Muscle of leg (tissue), 11 donors: ENCODE measurements around the gene NDUFA13. TPM values are rescaled to one million over a fixed set of nuclear protein-coding genes. Genes with fewer than 3 reads are reported as not detected.

ENCODE experiments used
- DNase-seq: peaks from one replicate; pipeline ENCODE4 v3.0.0; 2013
- H3K27ac ChIP-seq: one replicate; pipeline ENCODE4 v1.5.1; 2013; ENCODE audit warnings: mild to moderate bottlenecking, low read length, control low read depth
- H3K27me3 ChIP-seq: one replicate; pipeline ENCODE4 v1.6.1; 2013; ENCODE audit warnings: low read length; ENCODE audit not compliant: control insufficient read depth, insufficient read depth
- H3K36me3 ChIP-seq: one replicate; pipeline ENCODE4 v1.6.1; 2013; ENCODE audit warnings: low read length; ENCODE audit not compliant: control insufficient read depth, insufficient read depth
- H3K4me1 ChIP-seq: one replicate; pipeline ENCODE4 v1.6.1; 2013; ENCODE audit warnings: low read length; ENCODE audit not compliant: control insufficient read depth, insufficient read depth
- H3K4me3 ChIP-seq: one replicate; pipeline ENCODE4 v1.5.1; 2013; ENCODE audit warnings: low read length, control low read depth
- H3K9me3 ChIP-seq: replicated peaks from 2 replicates; pipeline ENCODE4 v1.6.1; 2013; ENCODE audit warnings: low read depth, low read length; ENCODE audit not compliant: control insufficient read depth
- WGBS: methylation state at CpG from one replicate; pipeline ENCODE4 v1.1.5; 2013; ENCODE audit warnings: missing lambda C conversion rate; ENCODE audit not compliant: insufficient coverage; 5-methylcytosine and 5-hydroxymethylcytosine counted together
- polyA plus RNA-seq, 8 donors: library from polyadenylated mRNA; unstranded; fragments of 120-200 nt; gene quantifications; one replicate each; pipeline versions ENCODE4 v1.2.1 to v1.2.3, GENCODE V29; 2013; ENCODE audit warnings: inconsistent platforms in 1 of 8, low replicate concordance in 1 of 8; ENCODE audit not compliant: insufficient read length in 8 of 8, insufficient read depth in 1 of 8
- total RNA-seq: library from RNA; stranded (reverse); fragments of 120-200 nt; gene quantifications from one replicate; pipeline ENCODE4 v1.2.4, GENCODE V29; 2013

Gene NDUFA13
- total and polyA plus RNA-seq, 9 donors: 192 to 242 (median 227) TPM

GRCh38 chr19:19499272-19499995, 16.6 kb upstream of the NDUFA13 start:
- WGBS: 70% methylated on average over 8 of the region's 18 CpGs
- DNase-seq: no peak
- H3K27me3 ChIP-seq: no peaks in the 10 kb centered on the region

GRCh38 chr19:19500975-19501644, 14.9 kb upstream of the NDUFA13 start:
- Histone ChIP-seq H3K9me3 (no peaks in the 10 kb centered on the region), H3K36me3 (peaks cover 94% of the 10 kb centered on the region), H3K4me3 (no peak overlapping the region), H3K4me1 (peaks cover 4% of the 10 kb centered on the region), H3K27me3 (no peaks in the 10 kb centered on the region), H3K27ac (no peak overlapping the region)
- WGBS: 82% methylated on average over 33 of the region's 34 CpGs
- DNase-seq: no peak

More at GRCh38 chr19:19499272-19499995, 16.6 kb upstream of the NDUFA13 start:
- Histone ChIP-seq H3K4me1 (peaks cover 4% of the 10 kb centered on the region), H3K27ac (no peak overlapping the region), H3K4me3 (no peak overlapping the region), H3K9me3 (no peaks in the 10 kb centered on the region), H3K36me3 (peaks cover 93% of the 10 kb centered on the region)

DNA sequence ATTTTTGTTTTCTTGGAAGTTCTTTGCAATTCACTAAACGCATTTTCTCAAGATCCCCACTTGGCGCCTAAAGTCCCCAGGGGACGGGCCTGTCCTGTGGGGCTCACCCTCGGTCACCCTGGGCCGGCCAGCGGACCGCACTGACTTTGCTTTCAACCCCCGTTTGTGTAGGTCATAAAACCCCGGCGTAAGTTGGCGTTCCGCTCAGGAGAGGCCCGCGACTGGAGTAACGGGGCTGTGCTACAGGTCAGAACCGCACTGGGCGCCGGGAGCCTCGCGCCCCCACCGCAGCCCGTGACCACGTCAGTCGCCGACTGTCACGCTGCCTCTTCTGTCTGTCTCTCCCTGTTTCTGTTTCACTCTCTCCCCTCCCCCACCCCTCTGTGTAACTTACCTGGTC, 14.2 kb upstream of the NDUFA13 start:
- no peak overlapping the region for H3K4me3 ChIP-seq
- WGBS: 91% methylated on average over 25 of the region's 26 CpGs
- DNase-seq: no peak
- no peak overlapping the region for H3K27ac ChIP-seq
- peaks cover 94% of the 10 kb centered on the region for H3K36me3 ChIP-seq
- H3K27me3 ChIP-seq: no peaks in the 10 kb centered on the region
- H3K4me1 ChIP-seq: peaks cover 4% of the 10 kb centered on the region
- H3K9me3 ChIP-seq: no peaks in the 10 kb centered on the region

DNA sequence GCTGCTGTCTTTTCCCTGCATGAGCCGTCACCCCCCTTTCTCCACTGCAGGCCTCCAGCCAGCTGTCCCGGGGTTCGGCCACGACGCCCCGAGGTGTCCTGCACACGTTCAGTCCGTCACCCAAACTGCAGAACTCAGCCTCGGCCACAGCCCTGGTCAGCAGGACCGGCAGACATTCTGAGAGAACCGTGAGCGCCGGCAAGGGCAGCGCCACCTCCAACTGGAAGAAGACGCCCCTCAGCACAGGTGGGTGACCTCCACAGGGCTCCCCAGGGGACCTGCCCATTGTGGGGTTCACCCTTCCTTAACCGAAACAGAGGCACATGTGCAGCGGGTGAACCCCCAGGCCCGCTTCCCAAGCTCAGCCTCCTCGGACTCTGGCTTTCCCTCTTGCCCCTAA, 13.7 kb upstream of the NDUFA13 start:
- H3K4me1 ChIP-seq: peaks cover 4% of the 10 kb centered on the region
- H3K27ac ChIP-seq: no peak overlapping the region
- H3K9me3 ChIP-seq: no peaks in the 10 kb centered on the region
- no peak overlapping the region for H3K4me3 ChIP-seq
- H3K36me3 ChIP-seq: peaks cover 94% of the 10 kb centered on the region
- 88% methylated on average over 19 of the region's 19 CpGs for whole genome bisulfite sequencing
- no peaks in the 10 kb centered on the region for H3K27me3 ChIP-seq
- no peak for DNase-seq

DNA sequence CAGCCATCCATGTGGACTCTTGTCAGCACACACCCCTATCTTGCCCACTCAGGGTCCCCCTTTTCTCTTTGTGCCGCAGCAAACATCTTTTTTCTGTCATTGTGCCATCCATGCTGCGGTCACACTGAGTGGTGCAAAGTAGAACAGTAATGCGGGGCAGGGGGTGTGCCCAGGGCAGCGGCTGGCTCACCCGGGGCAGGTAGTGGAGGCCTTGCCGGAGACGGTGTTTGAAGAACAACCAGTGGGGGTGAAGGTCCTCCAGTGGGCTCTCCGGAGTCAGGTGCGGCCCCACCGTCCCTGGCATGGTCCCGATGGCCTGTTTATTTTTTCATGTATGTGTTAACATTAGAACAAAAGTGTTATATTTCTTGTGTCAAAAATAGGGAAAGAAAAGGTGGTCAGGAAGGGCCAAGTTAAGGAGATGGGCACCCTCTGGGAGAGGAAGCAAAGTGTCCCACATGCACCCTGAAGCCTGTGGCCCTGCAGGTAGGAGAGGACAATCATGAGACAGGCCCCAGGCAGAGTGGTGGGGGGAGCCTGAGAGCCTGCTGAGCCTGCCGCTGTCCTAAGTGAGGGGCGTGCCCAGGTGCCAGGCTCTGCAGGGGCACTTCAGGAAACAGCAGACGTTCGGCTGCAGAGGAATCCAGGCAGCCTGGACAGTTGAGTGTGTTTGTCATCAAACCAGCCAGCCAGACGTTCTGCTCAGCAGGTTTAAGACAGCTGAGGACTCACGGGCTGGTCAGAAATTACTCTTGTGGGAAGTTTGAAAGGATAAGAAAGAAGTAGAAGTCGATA, 13.0 kb upstream of the NDUFA13 start:
- no peak overlapping the region for H3K4me3 ChIP-seq
- H3K27ac ChIP-seq: no peak overlapping the region
- WGBS: 77% methylated on average over 12 of the region's 18 CpGs
- peaks cover 94% of the 10 kb centered on the region for H3K36me3 ChIP-seq
- DNase-seq: no peak
- no peaks in the 10 kb centered on the region for H3K9me3 ChIP-seq
- H3K4me1 ChIP-seq: peaks cover 4% of the 10 kb centered on the region
- no peaks in the 10 kb centered on the region for H3K27me3 ChIP-seq

GRCh38 chr19:19504754-19505668, 11.0 kb upstream of the NDUFA13 start:
- Histone ChIP-seq H3K4me3 (no peak overlapping the region), H3K9me3 (no peaks in the 10 kb centered on the region), H3K27me3 (no peaks in the 10 kb centered on the region), H3K4me1 (no peaks in the 10 kb centered on the region), H3K36me3 (peaks cover 77% of the 10 kb centered on the region), H3K27ac (no peak overlapping the region)
- no peak for DNase-seq
- 86% methylated on average over 19 of the region's 23 CpGs for WGBS

DNA sequence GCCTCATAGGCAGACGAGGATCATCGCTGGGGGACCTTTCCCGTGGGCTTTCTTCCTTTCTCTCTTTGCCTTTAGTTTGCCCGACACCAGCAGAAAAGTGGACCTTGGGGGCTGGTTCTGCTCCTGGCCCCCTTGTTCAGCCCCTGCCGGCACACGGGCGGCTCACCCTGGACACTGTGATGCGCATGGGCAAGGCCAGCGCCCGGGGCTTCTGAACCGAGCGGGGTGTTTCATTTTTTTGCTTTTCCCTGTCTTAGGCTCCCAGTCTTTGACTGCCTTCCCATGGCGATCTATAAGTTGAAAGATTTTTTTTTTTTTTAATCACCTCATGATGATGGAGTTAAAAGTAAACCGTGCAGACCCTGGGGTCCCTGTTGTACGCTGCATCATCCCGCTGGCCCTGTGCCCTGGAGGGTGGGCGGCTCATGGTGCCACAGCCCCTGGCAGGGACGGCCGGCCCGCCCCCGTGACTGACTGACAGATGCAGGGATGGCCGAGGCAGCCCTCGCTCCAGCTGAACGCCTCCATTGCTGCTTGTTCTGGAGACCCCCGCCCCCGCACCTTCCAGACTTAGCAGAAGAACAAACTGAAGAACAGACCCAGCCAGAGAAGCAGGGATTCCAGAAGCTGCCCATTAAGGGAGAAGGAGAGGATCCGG, 10.2 kb upstream of the NDUFA13 start:
- 79% methylated on average over 16 of the region's 27 CpGs for WGBS
- no peak for DNase-seq

DNA sequence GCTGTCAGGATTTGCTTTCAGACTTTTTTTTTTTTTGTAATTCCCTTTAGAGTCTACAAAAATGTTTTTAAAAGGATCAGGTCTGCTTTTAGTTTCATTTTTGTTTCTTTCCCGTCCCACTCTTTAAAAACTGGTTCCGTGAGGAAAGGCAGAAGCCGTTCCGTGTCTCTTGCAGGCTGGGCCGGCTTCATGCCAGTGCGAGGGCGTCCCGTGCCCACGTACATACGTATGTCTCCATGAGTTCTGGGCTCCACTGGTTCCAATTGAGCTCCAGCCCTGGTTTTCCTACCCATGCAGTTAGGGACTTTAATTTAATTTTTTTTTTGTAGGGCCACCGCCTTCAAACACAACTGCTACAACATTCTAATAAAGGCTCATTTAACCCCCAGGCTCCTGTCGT, 9.4 kb upstream of the NDUFA13 start:
- H3K27ac ChIP-seq: no peak overlapping the region
- peaks cover 62% of the 10 kb centered on the region for H3K36me3 ChIP-seq
- H3K27me3 ChIP-seq: no peaks in the 10 kb centered on the region
- H3K4me1 ChIP-seq: no peaks in the 10 kb centered on the region
- 77% methylated on average over 9 of the region's 12 CpGs for WGBS
- no peak for DNase-seq
- no peak overlapping the region for H3K4me3 ChIP-seq
- no peaks in the 10 kb centered on the region for H3K9me3 ChIP-seq

More for the DNA sequence above, 10.2 kb upstream of the NDUFA13 start:
- peaks cover 70% of the 10 kb centered on the region for H3K36me3 ChIP-seq
- no peaks in the 10 kb centered on the region for H3K27me3 ChIP-seq
- H3K27ac ChIP-seq: no peak overlapping the region
- H3K9me3 ChIP-seq: no peaks in the 10 kb centered on the region
- H3K4me1 ChIP-seq: no peaks in the 10 kb centered on the region
- H3K4me3 ChIP-seq: no peak overlapping the region

- WGBS: 78% methylated on average over 7 of the region's 8 CpGs
- Histone ChIP-seq H3K4me3 (no peak overlapping the region), H3K27me3 (no peaks in the 10 kb centered on the region), H3K4me1 (no peaks in the 10 kb centered on the region), H3K27ac (no peak overlapping the region), H3K9me3 (no peaks in the 10 kb centered on the region), H3K36me3 (peaks cover 54% of the 10 kb centered on the region)
- DNase-seq: no peak
Observed at GRCh38 chr19:19507354-19507753, 8.7 kb upstream of the NDUFA13 start.
